Endodermal cell (in vitro differentiated cells): ENCODE data around the gene MTMR3. TPM values are rescaled to one million over a fixed set of nuclear protein-coding genes. Genes with fewer than 3 reads are reported as not detected.

Experiments used
- DNase-seq: peaks from one replicate; pipeline ENCODE4 v3.0.0-alpha.2; 2017
- H3K27ac ChIP-seq: 2 replicates; pipeline ENCODE4 v1.5.1; 2013; ENCODE audit warnings: mild to moderate bottlenecking, low read depth, low read length, moderate library complexity
- H3K27me3 ChIP-seq: 2 replicates; pipeline ENCODE4 v1.6.1; 2013; ENCODE audit warnings: mild to moderate bottlenecking, low read length, moderate library complexity; ENCODE audit not compliant: insufficient read depth, control insufficient read depth, poor library complexity, severe bottlenecking
- H3K36me3 ChIP-seq: 2 replicates; pipeline ENCODE4 v1.7.0; 2013; ENCODE audit warnings: mild to moderate bottlenecking, low read length, moderate library complexity; ENCODE audit not compliant: control insufficient read depth, insufficient read depth
- H3K4me1 ChIP-seq: one replicate; pipeline ENCODE4 v1.7.0; 2013; ENCODE audit warnings: low read length; ENCODE audit not compliant: control insufficient read depth, insufficient read depth
- H3K4me3 ChIP-seq: 2 replicates; pipeline ENCODE4 v1.5.1; 2013; ENCODE audit warnings: mild to moderate bottlenecking, low read length, moderate library complexity
- H3K9ac ChIP-seq: 2 replicates; pipeline ENCODE4 v1.6.1; 2013; ENCODE audit warnings: mild to moderate bottlenecking, low read length, moderate library complexity; ENCODE audit not compliant: poor library complexity, severe bottlenecking; ENCODE audit errors: extremely low read depth
- H3K9me3 ChIP-seq: 2 replicates; pipeline ENCODE4 v1.6.1; 2013; ENCODE audit warnings: mild to moderate bottlenecking, low read length, moderate library complexity; ENCODE audit not compliant: control insufficient read depth
- H3K27ac Mint-ChIP-seq: 2 replicates; pipeline ENCODE4 v1.8.0; 2020; ENCODE audit warnings: mixed read lengths
- H3K27me3 Mint-ChIP-seq: 2 replicates; pipeline ENCODE4 v1.8.0; 2021; ENCODE audit warnings: mild to moderate bottlenecking, mixed read lengths; ENCODE audit not compliant: insufficient read depth
- H3K36me3 Mint-ChIP-seq: 2 replicates; pipeline ENCODE4 v1.8.0; 2020; ENCODE audit warnings: low read depth, mixed read lengths
- H3K4me1 Mint-ChIP-seq: 2 replicates; pipeline ENCODE4 v1.8.0; 2020; ENCODE audit warnings: mixed read lengths
- H3K4me3 Mint-ChIP-seq: 2 replicates; pipeline ENCODE4 v1.8.0; 2020; ENCODE audit warnings: mild to moderate bottlenecking, moderate library complexity, mixed read lengths
- H3K9me3 Mint-ChIP-seq: 2 replicates; pipeline ENCODE4 v1.8.0; 2020; ENCODE audit warnings: mild to moderate bottlenecking, mixed read lengths
- CTCF ChIP-seq: fragments of 200-600 bp; sonication (generic); conservative IDR thresholded peaks from 2 replicates; pipeline ENCODE4 v1.5.0; 2021; ENCODE audit warnings: antibody characterized with exemption, mild to moderate bottlenecking
- WGBS, 2 experiments: methylation state at CpG; one replicate each; pipeline versions ENCODE4 v1.1.5 to v1.1.7; 2013; ENCODE audit warnings: missing lambda C conversion rate in 2 of 2, mixed read lengths in 1 of 2; ENCODE audit not compliant: insufficient coverage in 1 of 2, insufficient read length in 1 of 2; 5-methylcytosine and 5-hydroxymethylcytosine counted together
- total RNA-seq, 2 donors: library from RNA; stranded (reverse); fragmentation: NEBNext Ultra II Directional in 1 of 2; extraction: Animal tissue kit (Norgen Biotek cat#: 25700) in 1 of 2; gene quantifications; 2 replicates in 1 of 2; 3 replicates in 1 of 2; pipeline ENCODE4 v1.2.1, GENCODE V29; 2021

The MTMR3 gene
- total RNA-seq, 2 donors from 2014 or later = 30.9 to 41.3 TPM

- Mint-ChIP-seq H3K27me3 (no peaks in the 10 kb centered on the region), H3K4me1 (peaks cover 37% of the 10 kb centered on the region), H3K27ac (no peak overlapping the region), H3K4me3 (no peak overlapping the region), H3K9me3 (no peaks in the 10 kb centered on the region), H3K36me3 (peaks cover 14% of the 10 kb centered on the region)
- peaks cover 28% of the 10 kb centered on the region for H3K4me1 ChIP-seq
- TF ChIP-seq CTCF = no peak
- H3K27me3 ChIP-seq = no peaks in the 10 kb centered on the region
- DNase-seq = no peak
- H3K4me3 ChIP-seq = no peak overlapping the region
- H3K9me3 ChIP-seq = no peaks in the 10 kb centered on the region
- no peak overlapping the region for H3K9ac ChIP-seq
- peaks cover 21% of the 10 kb centered on the region for H3K36me3 ChIP-seq
- H3K27ac ChIP-seq = no peak overlapping the region
Observed at GRCh38 chr22:29997107-29997506, 114.1 kb downstream of the MTMR3 start.

- Mint-ChIP-seq H3K4me1 (peaks cover 33% of the 10 kb centered on the region), H3K27ac (no peak overlapping the region), H3K36me3 (peaks cover 14% of the 10 kb centered on the region), H3K4me3 (no peak overlapping the region), H3K27me3 (no peaks in the 10 kb centered on the region), H3K9me3 (no peaks in the 10 kb centered on the region)
- no peak for TF ChIP-seq CTCF
- no peak overlapping the region for H3K9ac ChIP-seq
- no peaks in the 10 kb centered on the region for H3K27me3 ChIP-seq
- no peaks in the 10 kb centered on the region for H3K9me3 ChIP-seq
- peaks cover 24% of the 10 kb centered on the region for H3K4me1 ChIP-seq
- H3K27ac ChIP-seq = no peak overlapping the region
- WGBS, 2 experiments = 94 to 95% methylated on average over 2 of the region's 2 CpGs
- H3K4me3 ChIP-seq = no peak overlapping the region
- DNase-seq = no peak
- peaks cover 25% of the 10 kb centered on the region for H3K36me3 ChIP-seq
Observed at GRCh38 chr22:29997516-29997915, 114.5 kb downstream of the MTMR3 start.

- peaks cover 22% of the 10 kb centered on the region for H3K4me1 Mint-ChIP-seq
- peaks cover 32% of the 10 kb centered on the region for H3K36me3 ChIP-seq
- WGBS, 2 experiments = 83 to 91% methylated on average over 3 to 4 of the region's 4 CpGs
- peaks cover 12% of the 10 kb centered on the region for H3K4me1 ChIP-seq
- no peak for DNase-seq
- H3K4me3 Mint-ChIP-seq = no peak overlapping the region
- H3K4me3 ChIP-seq = no peak overlapping the region
- H3K27me3 ChIP-seq = no peaks in the 10 kb centered on the region
- no peaks in the 10 kb centered on the region for H3K9me3 Mint-ChIP-seq
- H3K36me3 Mint-ChIP-seq = peaks cover 17% of the 10 kb centered on the region
- H3K9ac ChIP-seq = no peak overlapping the region
- no peaks in the 10 kb centered on the region for H3K27me3 Mint-ChIP-seq
- no peak overlapping the region for H3K27ac Mint-ChIP-seq
- peak; percentile 49 for TF ChIP-seq CTCF
- H3K9me3 ChIP-seq = no peaks in the 10 kb centered on the region
- no peak overlapping the region for H3K27ac ChIP-seq
Observed at GRCh38 chr22:29998627-29999384, 115.8 kb downstream of the MTMR3 start.
